Inflammatory macrophage (primary cell): ENCODE measurements around the gene TMEM132C.
"Not testable (repeated sequence)": the region's sequence is repeated elsewhere in the genome, so short reads cannot be mapped to it uniquely, and the experiment has no call there.

Experiments
- DNase-seq, 2 donors: peaks; one replicate each; pipeline ENCODE4 v3.0.0-alpha.2; 2020 to 2022
- total RNA-seq, 18 experiments: gene quantifications; one replicate each; lab custom pipeline; 2026; ENCODE audit warnings: mixed read lengths in 6 of 18, inconsistent platforms in 2 of 18; lab: John Stamatoyannopoulos, UW

Gene TMEM132C
- total RNA-seq: 0 to 0.22 (median 0) reads per million in 18 experiments

DNA sequence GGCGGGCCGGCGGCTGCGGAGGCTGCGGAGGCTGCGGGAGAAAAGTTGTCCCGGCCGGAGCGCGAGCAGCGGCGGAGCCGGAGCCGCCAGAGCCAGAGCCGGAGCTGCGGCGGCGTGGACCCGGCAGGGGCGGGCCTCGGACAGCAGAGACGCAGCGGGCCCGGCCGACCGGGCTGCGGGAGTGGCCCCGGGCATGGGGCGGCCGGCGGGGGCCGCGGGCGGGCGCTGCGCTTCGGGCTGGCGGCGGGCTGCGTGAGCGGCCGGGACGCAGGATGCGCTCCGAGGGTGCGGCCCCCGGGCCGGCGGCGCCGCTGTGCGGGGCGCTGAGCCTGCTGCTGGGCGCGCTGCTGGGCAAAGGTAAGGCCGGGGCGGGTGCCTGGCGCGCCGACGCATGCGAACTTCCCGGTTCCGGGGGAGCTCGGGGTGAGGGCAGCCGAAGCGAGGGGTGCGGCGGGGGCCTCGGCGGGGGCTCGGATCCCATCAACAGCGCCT is at the start of gene TMEM132C:
Gene TMEM132C (plus strand): TSS at position 40 of the 492 bp plus-strand sequence. CDS start 233 bp downstream, at position 273.
- no peak for DNase-seq

GRCh38 chr12:128224226-128224625 is 42.7 kb upstream of the TMEM132C start:
- no peak for DNase-seq

DNA sequence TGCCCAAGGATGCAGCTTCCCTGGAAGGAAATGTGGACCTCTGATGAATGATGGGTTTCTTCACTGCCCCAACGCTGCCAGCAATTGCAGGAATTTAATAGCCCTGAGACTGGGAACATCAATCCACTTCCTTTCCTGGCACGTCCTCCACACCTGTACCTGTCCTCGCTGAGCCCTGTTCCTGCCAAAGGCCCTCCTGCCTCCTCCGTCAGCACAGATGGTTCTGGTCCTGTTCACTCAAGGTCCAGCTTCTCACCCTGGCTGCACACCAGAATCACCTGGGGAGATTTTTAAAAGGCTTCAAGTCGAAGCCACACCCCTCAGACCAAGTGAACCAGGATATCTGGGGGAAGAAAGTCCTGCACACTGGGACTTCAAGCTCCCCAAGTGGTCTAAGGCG is 38.4 kb upstream of the TMEM132C start:
- no peak for DNase-seq

GRCh38 chr12:128235635-128236417 is 31.1 kb upstream of the TMEM132C start:
- no peak for DNase-seq

DNA sequence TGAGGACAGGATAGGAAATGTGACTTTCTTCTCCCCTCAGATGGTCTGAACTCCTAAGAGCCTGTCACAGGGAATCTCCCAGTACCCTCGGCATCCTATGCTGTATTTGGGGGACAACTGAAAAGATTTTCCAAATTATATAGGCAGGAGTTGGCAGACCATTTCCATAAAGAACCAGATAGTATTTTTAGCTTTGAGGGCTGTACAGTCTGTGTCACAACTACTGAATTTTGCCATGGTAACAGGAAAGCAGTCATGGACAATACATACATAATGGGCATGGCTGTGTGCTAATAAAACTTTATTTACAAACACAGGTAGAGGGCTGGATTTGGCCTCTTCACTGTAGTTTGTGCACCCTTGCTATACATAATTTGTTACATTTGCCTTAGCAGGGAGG is 30.4 kb upstream of the TMEM132C start:
- no peak for DNase-seq

- no peak for DNase-seq
Measured at GRCh38 chr12:128240745-128241144, 26.2 kb upstream of the TMEM132C start.

GRCh38 chr12:128245121-128245520 is 21.8 kb upstream of the TMEM132C start:
- DNase-seq: no peak

- DNase-seq: no peak
Measured at GRCh38 chr12:128245905-128246304, 21.1 kb upstream of the TMEM132C start.

DNA sequence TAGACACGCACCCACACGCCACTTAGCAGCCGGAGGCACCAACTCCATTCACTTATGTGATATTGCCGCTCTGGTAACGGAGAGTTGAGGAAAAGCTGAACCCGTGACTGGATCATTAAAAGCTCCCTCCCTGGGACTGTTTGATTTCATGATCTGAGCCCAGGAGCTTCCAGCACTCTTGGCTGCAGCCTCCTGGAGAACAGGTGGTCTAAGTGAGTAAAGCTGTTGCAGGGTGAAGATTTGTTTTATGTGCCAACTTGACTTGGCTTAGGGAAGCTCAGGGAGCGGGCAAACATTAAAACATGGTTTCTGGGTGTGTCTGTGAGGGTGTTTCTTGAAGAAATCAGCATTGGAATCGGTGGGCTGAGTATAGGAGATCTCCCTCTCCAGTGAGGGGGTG is 16.9 kb upstream of the TMEM132C start:
- no peak for DNase-seq

DNA sequence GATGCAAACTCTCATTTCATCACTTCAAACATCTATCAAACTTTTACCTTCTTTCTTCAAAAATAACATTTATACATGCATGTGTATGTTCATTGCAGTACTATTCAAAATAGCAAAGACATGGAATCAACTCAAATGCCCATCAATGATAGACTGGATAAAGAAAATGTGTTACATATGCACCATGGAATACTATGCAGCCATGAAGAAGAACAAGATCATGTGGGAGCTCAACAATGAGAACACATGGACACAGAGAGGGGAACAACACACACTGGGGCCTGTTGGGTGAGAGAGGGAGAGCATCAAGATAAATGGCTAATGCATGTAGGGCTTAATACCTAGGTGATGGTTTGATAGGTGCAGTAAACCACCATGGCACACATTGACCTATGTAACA is 13.1 kb upstream of the TMEM132C start:
- DNase-seq: not testable (repeated sequence)

DNA sequence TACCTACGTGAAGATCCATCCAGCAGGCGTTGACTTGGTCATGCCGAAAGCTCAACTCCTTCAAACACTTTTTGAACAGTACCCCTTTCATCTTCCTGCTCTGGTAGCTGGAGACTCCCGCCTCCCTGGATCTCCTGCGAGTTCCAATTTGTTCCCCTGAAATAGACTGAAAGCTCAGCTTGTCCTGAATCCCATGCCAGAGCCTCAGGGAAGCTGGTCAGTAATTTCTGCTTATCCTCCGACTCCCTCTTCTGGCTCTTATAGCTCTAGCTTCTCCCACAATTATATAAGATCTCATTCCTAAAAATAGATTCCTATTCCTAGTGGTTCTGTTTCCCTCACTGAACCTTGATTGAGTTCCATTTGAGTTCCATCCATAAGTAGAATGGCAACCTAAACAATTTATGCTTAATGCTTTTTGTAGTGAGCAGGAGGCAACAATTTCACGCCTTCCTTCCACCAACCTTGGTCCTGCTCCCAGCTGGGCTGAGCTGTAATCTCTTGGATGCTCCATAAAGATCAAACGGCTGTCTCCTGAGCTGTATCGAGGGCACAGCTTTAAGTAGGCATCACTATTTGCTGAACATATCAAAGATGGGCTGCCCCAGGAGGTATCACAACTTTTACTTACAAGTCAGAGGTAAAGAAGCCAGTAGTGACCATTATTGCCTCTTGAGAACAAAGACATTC is 8.0 kb upstream of the TMEM132C start:
- DNase-seq: no peak

DNA sequence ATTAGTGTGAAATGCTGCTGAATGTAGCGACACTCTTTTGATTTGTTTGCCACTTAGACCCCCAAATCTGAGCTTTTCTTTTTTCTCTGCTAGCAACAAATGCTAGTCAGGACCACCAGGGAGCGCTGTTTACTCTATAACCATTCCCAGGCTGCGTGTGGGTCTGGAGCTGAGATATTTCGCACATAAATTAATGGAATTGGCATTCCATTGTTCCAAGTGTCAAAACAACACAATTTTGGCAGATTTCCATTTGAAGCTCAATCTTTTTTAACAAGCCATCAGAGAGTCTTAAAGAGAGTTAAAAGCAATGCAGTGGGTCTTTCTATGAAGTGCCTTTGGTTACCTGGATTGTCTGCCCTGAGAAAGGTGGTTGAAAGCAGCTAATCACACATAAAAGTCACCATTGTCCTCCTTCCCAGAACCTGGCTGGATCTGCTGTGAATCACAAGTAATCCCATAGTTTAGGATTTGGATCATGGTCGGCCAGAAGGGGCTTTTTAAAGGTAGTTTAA is 7.4 kb upstream of the TMEM132C start:
- peak in 1 of 2 donors; percentile 22 for DNase-seq

- DNase-seq: no peak
Measured at GRCh38 chr12:128261757-128262156, 5.2 kb upstream of the TMEM132C start.

- DNase-seq: no peak
Measured at GRCh38 chr12:128265566-128265965, 1.4 kb upstream of the TMEM132C start.

DNA sequence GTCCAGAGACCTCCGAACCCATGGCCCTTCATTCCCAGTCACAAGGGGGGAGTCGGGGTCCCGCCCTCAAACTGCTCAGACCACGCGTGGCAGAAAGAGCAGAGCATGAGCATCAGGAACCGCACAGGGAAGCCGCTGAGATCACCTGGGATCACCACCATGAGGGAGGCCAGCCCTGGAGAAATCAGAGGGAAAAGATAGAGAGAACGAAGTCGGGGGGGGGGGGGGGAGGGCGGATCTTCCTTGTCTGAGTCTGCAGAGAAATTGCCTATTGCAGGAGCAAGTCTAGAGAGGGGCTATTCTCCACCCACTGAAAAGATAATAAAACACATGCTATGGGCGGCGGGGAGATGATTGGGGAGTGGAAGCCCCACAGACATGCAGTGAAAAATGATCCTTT is 884 bp upstream of the TMEM132C start:
- DNase-seq: no peak

GRCh38 chr12:128266541-128267130 is 334 bp upstream of the TMEM132C start:
- DNase-seq: no peak

DNA sequence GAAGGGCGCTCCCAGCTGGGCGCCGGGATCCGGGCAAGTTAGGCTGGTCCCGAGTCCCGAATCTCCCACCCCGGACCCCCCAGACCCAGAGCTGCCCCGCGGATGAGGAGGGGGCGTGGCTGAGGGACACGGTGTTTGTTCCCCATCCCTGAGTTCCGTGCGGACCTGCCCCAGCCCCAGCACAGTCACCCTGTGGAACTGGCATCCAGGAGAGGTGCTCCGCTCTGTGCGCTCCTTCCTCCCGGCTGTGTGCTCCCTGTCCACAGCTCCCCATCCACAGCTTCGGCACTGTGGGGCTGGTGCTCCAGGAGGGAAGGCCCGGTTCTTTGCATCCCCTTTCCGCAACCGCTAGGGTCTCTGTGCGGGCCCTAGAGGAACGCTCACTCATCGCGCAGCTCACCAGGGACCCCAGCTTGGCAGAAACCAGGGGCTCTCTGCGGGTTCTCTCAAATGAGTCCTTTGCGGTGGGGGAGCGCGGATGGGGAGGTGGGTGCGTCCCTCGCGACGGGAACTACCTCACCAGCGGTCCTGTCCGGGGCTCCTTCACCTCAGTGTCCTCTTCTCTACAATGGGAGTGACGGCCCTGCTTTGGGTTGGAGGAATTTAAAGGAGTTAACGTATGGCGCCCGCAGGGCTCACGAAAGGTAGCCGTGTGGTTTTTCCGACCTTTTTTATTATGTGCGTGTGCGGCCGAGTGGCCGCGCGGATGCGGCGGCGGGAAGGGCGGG is 845 bp downstream of the TMEM132C start:
- DNase-seq: no peak

GRCh38 chr12:128268379-128268995 is 1.5 kb downstream of the TMEM132C start:
- DNase-seq: no peak

GRCh38 chr12:128269181-128269591 is 2.2 kb downstream of the TMEM132C start:
- DNase-seq: no peak

GRCh38 chr12:128276471-128276870 is 9.5 kb downstream of the TMEM132C start:
- no peak for DNase-seq

- DNase-seq: peak; percentile 3
Measured at GRCh38 chr12:128286970-128287369, 20.0 kb downstream of the TMEM132C start.

DNA sequence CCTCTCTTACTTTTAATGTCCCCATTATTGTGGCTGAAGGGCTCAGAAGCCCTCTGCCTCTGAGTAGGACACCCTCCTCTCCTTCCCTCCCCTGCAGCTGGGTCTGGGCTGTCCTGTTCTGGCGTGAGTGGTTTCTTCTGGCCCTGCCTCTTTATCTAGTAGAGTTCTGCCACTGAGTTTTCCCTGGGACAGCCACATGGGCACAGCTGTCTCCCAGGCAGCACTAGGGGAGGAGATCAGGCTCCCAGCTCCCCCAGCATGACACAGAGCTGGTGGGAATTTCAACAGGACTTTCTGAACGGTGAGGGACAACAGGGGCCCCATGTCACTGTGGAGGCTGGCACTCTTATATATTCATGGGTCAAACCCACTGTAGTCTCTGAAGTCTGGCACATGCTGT is 21.4 kb downstream of the TMEM132C start:
- no peak for DNase-seq
